SK-N-SH (cell line): ENCODE results near the gene FBLIM1. TPM values are rescaled to one million over a fixed set of nuclear protein-coding genes. Genes with fewer than 3 reads are reported as not detected.

Experiments
- CTCF ChIA-PET: fragments of 300-600, 350-600 bp; formaldehyde crosslinking; extraction: SDS; loops from one replicate; lab custom pipeline; 2021; lab: Yijun Ruan, JAX
- POLR2A ChIA-PET: fragments of 350-600 bp; sonication (Branson Sonifier 250); formaldehyde crosslinking; extraction: SDS; loops from one replicate; lab custom pipeline; 2020; ENCODE audit warnings: antibody characterized with exemption, inconsistent platforms; lab: Yijun Ruan, JAX
- DNase-seq: peaks from one replicate; pipeline ENCODE4 v3.0.0; 2012
- H2AFZ ChIP-seq: fragments of 200-600 bp; sonication (generic); 2 replicates; pipeline ENCODE4 v1.8.1; 2016; ENCODE audit warnings: antibody characterized with exemption, mild to moderate bottlenecking, low read depth
- H3F3A ChIP-seq: fragments of 200-600 bp; sonication (generic); replicated peaks from 2 replicates; pipeline ENCODE3; 2016; ENCODE audit warnings: antibody characterized with exemption, mild to moderate bottlenecking; ENCODE audit not compliant: insufficient read depth
- H3K27ac ChIP-seq, 2 experiments: fragments of 200-500 bp in 1 of 2; fragments of 200-600 bp in 1 of 2; sonication (Bioruptor generic) in 1 of 2; sonication (generic), shearing (Covaris generic) in 1 of 2; 2 replicates each; pipeline versions ENCODE4 v1.5.1 to v1.6.1; 2014 to 2016; ENCODE audit warnings: low read depth in 2 of 2, inconsistent platforms in 1 of 2, low read length in 1 of 2, mild to moderate bottlenecking in 1 of 2, mixed read lengths in 1 of 2
- H3K27me3 ChIP-seq: fragments of 200-600 bp; sonication (generic), shearing (Covaris generic); 2 replicates; pipeline ENCODE4 v1.6.1; 2016; ENCODE audit warnings: mixed run types; ENCODE audit not compliant: insufficient read depth
- H3K36me3 ChIP-seq, 2 experiments: fragments of 200-500 bp in 1 of 2; fragments of 200-600 bp in 1 of 2; sonication (Bioruptor generic) in 1 of 2; sonication (generic) in 1 of 2; replicated peaks in 1 of 2; 2 replicates each; pipeline versions ENCODE3 to v1.5.1; 2014 to 2016; ENCODE audit warnings: low read length in 1 of 2, mild to moderate bottlenecking in 1 of 2; ENCODE audit not compliant: insufficient read depth in 2 of 2, control insufficient read depth in 1 of 2
- H3K4me1 ChIP-seq, 2 experiments: fragments of 200-500 bp in 1 of 2; fragments of 200-600 bp in 1 of 2; sonication (Bioruptor generic) in 1 of 2; sonication (generic), shearing (Covaris generic) in 1 of 2; 2 replicates each; pipeline versions ENCODE4 v1.5.1 to v1.6.1; 2014 to 2016; ENCODE audit warnings: low read depth in 1 of 2, low read length in 1 of 2, mixed run types in 1 of 2; ENCODE audit not compliant: insufficient read depth in 2 of 2, control insufficient read depth in 1 of 2
- H3K4me2 ChIP-seq: fragments of 200-600 bp; sonication (generic), shearing (Covaris generic); 2 replicates; pipeline ENCODE4 v1.6.1; 2017; ENCODE audit warnings: mixed run types
- H3K4me3 ChIP-seq, 2 experiments: fragments of 200-500 bp in 1 of 2; fragments of 200-600 bp in 1 of 2; sonication (Bioruptor generic) in 1 of 2; sonication (generic), shearing (Covaris generic) in 1 of 2; 2 replicates each; pipeline versions ENCODE4 v1.5.1 to v1.8.1; 2014 to 2016; ENCODE audit warnings: low read depth in 2 of 2, inconsistent platforms in 1 of 2, low read length in 1 of 2, mild to moderate bottlenecking in 1 of 2, mixed read lengths in 1 of 2, moderate library complexity in 1 of 2
- H3K79me2 ChIP-seq: fragments of 200-600 bp; sonication (generic); 2 replicates; pipeline ENCODE4 v1.8.1; 2017; ENCODE audit warnings: mild to moderate bottlenecking; ENCODE audit not compliant: insufficient read depth
- H3K9ac ChIP-seq: fragments of 200-600 bp; sonication (generic); 2 replicates; pipeline ENCODE4 v1.6.1; 2017; ENCODE audit warnings: mixed run types
- H3K9me2 ChIP-seq: fragments of 200-600 bp; sonication (generic); 2 replicates; pipeline ENCODE4 v1.6.1; 2017; ENCODE audit warnings: mixed run types
- H3K9me3 ChIP-seq: fragments of 200-600 bp; sonication (generic); 2 replicates; pipeline ENCODE4 v1.6.1; 2017; ENCODE audit warnings: mixed run types, mild to moderate bottlenecking, moderate library complexity
- H4K20me1 ChIP-seq: fragments of 200-600 bp; sonication (generic); 2 replicates; pipeline ENCODE4 v1.6.1; 2017; ENCODE audit warnings: mild to moderate bottlenecking, mixed run types; ENCODE audit not compliant: insufficient read depth
- CTCF ChIP-seq: fragments of 200-600 bp; sonication (generic); IDR thresholded peaks from 2 replicates; pipeline ENCODE4 v1.6.1; 2017; ENCODE audit warnings: antibody characterized with exemption, mild to moderate bottlenecking, moderate library complexity
- EP300 ChIP-seq, 2 experiments: IDR thresholded peaks; 2 replicates each; pipeline versions ENCODE4 v1.4.0 to v1.6.1; 2012; ENCODE audit warnings: borderline replicate concordance in 1 of 2, low read depth in 1 of 2, low read length in 1 of 2
- EZH2phosphoT487 ChIP-seq: fragments of 200-600 bp; sonication (generic); IDR thresholded peaks from 2 replicates; pipeline ENCODE4 v1.6.1; 2017; ENCODE audit warnings: low read depth, mixed run types, mild to moderate bottlenecking, antibody characterized with exemption, moderate library complexity, borderline replicate concordance
- FOXM1 ChIP-seq: IDR thresholded peaks from 2 replicates; pipeline ENCODE4 v1.4.0; 2012; ENCODE audit warnings: low read depth, mild to moderate bottlenecking
- GABPA ChIP-seq: IDR thresholded peaks from 2 replicates; pipeline ENCODE4 v1.4.0; 2012; ENCODE audit warnings: low read depth, mild to moderate bottlenecking
- IRF3 ChIP-seq: fragments of 150-350 bp; IDR thresholded peaks from 2 replicates; pipeline ENCODE4 v1.6.1; 2016; ENCODE audit warnings: mild to moderate bottlenecking, low read depth, low read length
- JUND ChIP-seq: IDR thresholded peaks from 2 replicates; pipeline ENCODE4 v1.4.0; 2012
- MAX ChIP-seq: IDR thresholded peaks from 2 replicates; pipeline ENCODE4 v1.4.0; 2012; ENCODE audit warnings: low read depth
- MXI1 ChIP-seq: IDR thresholded peaks from 2 replicates; pipeline ENCODE4 v1.6.1; 2012; ENCODE audit warnings: mild to moderate bottlenecking, low read depth, low read length, improper control_type of control experiment
- NFIC ChIP-seq: IDR thresholded peaks from 2 replicates; pipeline ENCODE4 v1.4.0; 2012; ENCODE audit warnings: borderline replicate concordance
- POLR2AphosphoS5 ChIP-seq: IDR thresholded peaks from 2 replicates; pipeline ENCODE4 v1.6.1; 2012; ENCODE audit warnings: low read depth, low read length
- RCOR1 ChIP-seq: fragments of 150-350 bp; IDR thresholded peaks from 2 replicates; pipeline ENCODE4 v1.6.1; 2017; ENCODE audit warnings: antibody characterized with exemption, low read length
- RXRA ChIP-seq: IDR thresholded peaks from 2 replicates; pipeline ENCODE4 v1.4.0; 2012; ENCODE audit warnings: low read depth, mild to moderate bottlenecking, borderline replicate concordance
- SIN3A ChIP-seq: IDR thresholded peaks from 2 replicates; pipeline ENCODE4 v1.6.1; 2012; ENCODE audit warnings: low read depth, mild to moderate bottlenecking, low read length, moderate library complexity, borderline replicate concordance
- TCF12 ChIP-seq: IDR thresholded peaks from 2 replicates; pipeline ENCODE4 v1.4.0; 2012
- USF2 ChIP-seq: fragments of 150-350 bp; IDR thresholded peaks from 2 replicates; pipeline ENCODE4 v1.6.1; 2017; ENCODE audit warnings: antibody characterized with exemption, low read length, low read depth, borderline replicate concordance
- WGBS: methylation state at CpG from one replicate; pipeline ENCODE4 v1.1.6; 2017; ENCODE audit warnings: low lambda C conversion rate; 5-methylcytosine and 5-hydroxymethylcytosine counted together
- polyA plus RNA-seq, 3 experiments: library from polyadenylated mRNA; depleted of rRNA; stranded (reverse); fragments of >200 nt; gene quantifications; 2 replicates each; pipeline ENCODE4 v1.2.3, GENCODE V29; 2012

Gene FBLIM1
- polyA plus RNA-seq, 1 of the 3 experiments (the other 2 are of a cell fraction): 89.8 TPM

- 68% methylated on average over 1 of the region's 1 CpG for WGBS
- H3F3A ChIP-seq: no peaks in the 10 kb centered on the region
- CTCF ChIA-PET: interaction anchor here (1.0 to 1.2 kb wide), 2 partner anchors 18 to 142 kb away, joined by 3 to 4 read pairs; no protein-coding TSS in a partner anchor
These were observed 51.5 kb downstream of the FBLIM1 start for GRCh38 chr1:15810073-15810472.

GRCh38 chr1:15816674-15817073, 58.1 kb downstream of the FBLIM1 start:
- no peak overlapping the region for H3K9ac ChIP-seq
- no peaks in the 10 kb centered on the region for H3K36me3 ChIP-seq
- H4K20me1 ChIP-seq: no peaks in the 10 kb centered on the region
- 0 out of 2 replicates have a peak overlapping the region, but pooled peaks have one; percentile 48 for H2AFZ ChIP-seq
- H3K27me3 ChIP-seq: no peaks in the 10 kb centered on the region
- DNase-seq: no peak
- 60% methylated on average over 5 of the region's 5 CpGs for WGBS
- ChIA-PET CTCF (interaction anchor here (1.0 to 2.9 kb wide), 9 partner anchors 14 to 231 kb away, joined by 3 to 33 read pairs (median 8); no protein-coding TSS in a partner anchor), POLR2A (no interaction called here)
- H3K27ac ChIP-seq: no peak overlapping the region
- no peaks in the 10 kb centered on the region for H3K79me2 ChIP-seq
- H3K4me3 ChIP-seq: no peak overlapping the region
- H3K9me2 ChIP-seq: no peaks in the 10 kb centered on the region
- no peaks in the 10 kb centered on the region for H3F3A ChIP-seq
- TF ChIP-seq POLR2AphosphoS5: no peak
- no peak for TF ChIP-seq USF2
- no peak for TF ChIP-seq JUND
- no peak for TF ChIP-seq EZH2phosphoT487
- no peak for TF ChIP-seq IRF3
- TF ChIP-seq SIN3A: no peak
- TF ChIP-seq CTCF: no peak
- TF ChIP-seq MAX: no peak
- TF ChIP-seq RCOR1: no peak
- TF ChIP-seq, all 33 proteins: peak for 0
- H3K4me2 ChIP-seq: no peak overlapping the region
- H3K9me3 ChIP-seq: no peaks in the 10 kb centered on the region
- H3K4me1 ChIP-seq: no peaks in the 10 kb centered on the region

More at GRCh38 chr1:15810073-15810472, 51.5 kb downstream of the FBLIM1 start:
- Histone ChIP-seq H3K27ac (no peak overlapping the region), H3K36me3 (no peaks in the 10 kb centered on the region), H3K79me2 (no peaks in the 10 kb centered on the region), H3K27me3 (no peaks in the 10 kb centered on the region), H4K20me1 (no peaks in the 10 kb centered on the region), H3K9me3 (no peaks in the 10 kb centered on the region), H3K4me3 (no peak overlapping the region), H3K9ac (no peak overlapping the region), H3K4me2 (no peak overlapping the region), H3K9me2 (no peaks in the 10 kb centered on the region), H2AFZ (no peak overlapping the region), H3K4me1 (no peaks in the 10 kb centered on the region)
- POLR2A ChIA-PET: no interaction called here
- DNase-seq: no peak
- no peak for TF ChIP-seq USF2
- no peak for TF ChIP-seq NFIC
- no peak for TF ChIP-seq TCF12
- no peak for TF ChIP-seq IRF3
- TF ChIP-seq EP300 (IDR thresholded peaks at IDR 0.05; ENCODE audit: borderline replicate concordance in 1 of 2, low read depth in 1 of 2, low read length in 1 of 2): no peak
- no peak for TF ChIP-seq GABPA
- TF ChIP-seq FOXM1: no peak
- no peak for TF ChIP-seq RXRA
- TF ChIP-seq MXI1: no peak
